Osteocyte (in vitro differentiated cells): ENCODE measurements around the gene ANKS1B. TPM values are rescaled to one million over a fixed set of nuclear protein-coding genes. Genes with fewer than 3 reads are reported as not detected.
A peak's percentile ranks its signal among the peaks of the same experiment; 100 is the strongest.

Experiments used
- DNase-seq: peaks from one replicate; pipeline ENCODE4 v3.0.0; 2021; ENCODE audit warnings: mixed read lengths; ENCODE audit not compliant: unreplicated experiment; ENCODE audit errors: extremely low spot score
- H3K27ac Mint-ChIP-seq: one replicate; pipeline ENCODE4 v1.8.0; 2021; ENCODE audit warnings: mild to moderate bottlenecking, mixed read lengths; ENCODE audit not compliant: unreplicated experiment
- H3K27me3 Mint-ChIP-seq: one replicate; pipeline ENCODE4 v1.8.0; 2021; ENCODE audit warnings: mixed read lengths; ENCODE audit not compliant: unreplicated experiment
- H3K36me3 Mint-ChIP-seq: one replicate; pipeline ENCODE4 v1.8.0; 2021; ENCODE audit warnings: mixed read lengths; ENCODE audit not compliant: unreplicated experiment
- H3K4me1 Mint-ChIP-seq: one replicate; pipeline ENCODE4 v1.8.0; 2021; ENCODE audit warnings: mixed read lengths; ENCODE audit not compliant: unreplicated experiment
- H3K4me3 Mint-ChIP-seq: one replicate; pipeline ENCODE4 v1.8.0; 2021; ENCODE audit warnings: mild to moderate bottlenecking, moderate library complexity, mixed read lengths; ENCODE audit not compliant: unreplicated experiment
- H3K9me3 Mint-ChIP-seq: one replicate; pipeline ENCODE4 v1.8.0; 2021; ENCODE audit warnings: mixed read lengths; ENCODE audit not compliant: unreplicated experiment
- CTCF ChIP-seq: fragments of 200-600 bp; sonication (generic); IDR thresholded peaks from 2 replicates; pipeline ENCODE4 v1.5.0; 2021; ENCODE audit warnings: antibody characterized with exemption, mild to moderate bottlenecking, moderate library complexity
- total RNA-seq: library from RNA; stranded (reverse); gene quantifications from 2 replicates; pipeline ENCODE4 v1.2.1, GENCODE V29; 2021

ANKS1B gene
- total RNA-seq, 1 donor from 2014 or later, result 0.70 TPM

DNA sequence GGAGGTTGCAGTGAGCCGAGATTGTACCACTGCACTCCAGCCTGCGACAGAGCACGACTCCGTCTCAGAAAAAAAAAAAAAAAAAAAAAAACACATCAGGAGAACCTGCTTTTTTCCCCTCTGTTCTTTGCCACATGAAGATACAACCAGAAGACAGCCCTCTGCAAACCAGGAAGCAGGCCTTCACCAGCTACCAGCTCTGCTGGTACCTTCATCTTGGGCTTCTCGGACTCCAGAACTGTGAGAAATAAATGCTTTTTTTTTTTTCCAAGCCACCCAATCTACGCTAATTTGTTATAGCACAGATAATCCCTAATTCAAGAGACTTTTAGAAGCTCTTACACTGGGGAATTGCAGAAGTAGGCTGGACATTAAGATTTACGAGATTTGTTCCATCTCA, 216.0 kb downstream of the ANKS1B start:
- H3K36me3 Mint-ChIP-seq, result no peaks in the 10 kb centered on the region
- H3K9me3 Mint-ChIP-seq, result no peaks in the 10 kb centered on the region
- H3K27me3 Mint-ChIP-seq, result peaks cover 7% of the 10 kb centered on the region
- TF ChIP-seq CTCF, result no peak
- no peak for DNase-seq
- H3K4me1 Mint-ChIP-seq, result no peaks in the 10 kb centered on the region
- H3K4me3 Mint-ChIP-seq, result no peak overlapping the region
- no peak overlapping the region for H3K27ac Mint-ChIP-seq

GRCh38 chr12:99767809-99768208, 216.9 kb downstream of the ANKS1B start:
- no peak for DNase-seq

DNA sequence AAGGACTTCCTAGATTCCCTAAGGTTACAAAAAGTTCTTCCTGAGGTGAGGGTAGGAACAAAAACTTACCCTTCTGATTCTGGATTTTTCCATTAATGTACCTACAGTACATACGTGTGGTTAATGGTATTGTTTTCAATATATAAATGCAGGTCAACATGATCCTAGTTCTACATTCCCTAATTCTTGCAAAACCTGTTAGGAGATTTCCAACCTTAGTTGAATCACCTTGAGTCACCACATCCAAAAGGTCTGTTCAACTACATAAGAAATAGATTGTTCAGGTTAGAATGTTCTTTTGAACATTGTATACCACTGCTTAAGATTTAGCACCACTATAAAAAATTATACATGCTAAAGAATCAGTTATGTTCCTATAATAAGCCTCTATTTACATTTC, 218.3 kb downstream of the ANKS1B start:
- no peak for TF ChIP-seq CTCF
- Mint-ChIP-seq H3K27ac (no peak overlapping the region), H3K4me1 (no peaks in the 10 kb centered on the region), H3K4me3 (no peak overlapping the region), H3K27me3 (peaks cover 8% of the 10 kb centered on the region), H3K9me3 (no peaks in the 10 kb centered on the region), H3K36me3 (no peaks in the 10 kb centered on the region)
- no peak for DNase-seq

More at GRCh38 chr12:99767809-99768208, 216.9 kb downstream of the ANKS1B start:
- peak; percentile 61 for TF ChIP-seq CTCF
- Mint-ChIP-seq H3K36me3 (no peaks in the 10 kb centered on the region), H3K27ac (no peak overlapping the region), H3K27me3 (peaks cover 7% of the 10 kb centered on the region), H3K9me3 (no peaks in the 10 kb centered on the region), H3K4me3 (no peak overlapping the region), H3K4me1 (no peaks in the 10 kb centered on the region)

DNA sequence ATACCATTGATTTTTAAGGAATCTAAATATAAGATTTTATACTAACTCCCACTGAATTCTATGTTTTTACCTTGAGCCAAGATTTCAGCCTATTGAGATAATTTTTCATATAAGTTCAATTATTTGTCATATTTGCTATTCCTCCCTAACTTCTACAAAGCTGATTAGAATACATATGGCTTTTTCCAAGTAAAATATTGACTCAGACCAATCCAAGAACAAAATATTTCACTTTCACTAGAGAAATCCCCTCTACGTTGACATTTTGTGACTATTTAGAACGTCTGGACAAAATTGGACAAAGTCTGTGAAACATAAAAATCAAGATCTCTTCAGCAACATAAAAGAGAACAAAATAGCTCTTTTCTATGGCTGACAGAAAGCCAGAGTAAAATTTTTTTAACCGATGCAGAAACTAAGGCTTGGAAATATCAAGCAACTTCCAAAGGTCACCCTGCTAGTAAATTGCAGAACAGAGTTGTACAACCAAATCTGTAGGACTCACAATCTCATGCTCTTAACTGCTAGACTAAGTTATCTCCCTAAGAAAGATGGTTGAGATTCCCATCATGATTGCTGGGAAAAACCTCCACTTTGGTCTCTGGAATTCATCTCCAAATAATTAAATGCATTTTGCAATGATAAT, 219.1 kb downstream of the ANKS1B start:
- no peak for DNase-seq
- no peaks in the 10 kb centered on the region for H3K4me1 Mint-ChIP-seq
- no peak overlapping the region for H3K4me3 Mint-ChIP-seq
- no peak for TF ChIP-seq CTCF
- no peak overlapping the region for H3K27ac Mint-ChIP-seq
- H3K9me3 Mint-ChIP-seq, result no peaks in the 10 kb centered on the region
- H3K36me3 Mint-ChIP-seq, result no peaks in the 10 kb centered on the region
- peaks cover 13% of the 10 kb centered on the region for H3K27me3 Mint-ChIP-seq

GRCh38 chr12:99759444-99759843, 225.3 kb downstream of the ANKS1B start:
- Mint-ChIP-seq H3K36me3 (no peaks in the 10 kb centered on the region), H3K4me1 (no peaks in the 10 kb centered on the region), H3K4me3 (no peak overlapping the region), H3K27me3 (peaks cover 6% of the 10 kb centered on the region), H3K27ac (no peak overlapping the region), H3K9me3 (no peaks in the 10 kb centered on the region)
- DNase-seq, result no peak
- TF ChIP-seq CTCF, result no peak
